PC-9 (cell line): ENCODE measurements around the gene EEPD1.

ENCODE experiments used
- EZH2 ChIP-seq: fragments of 200-600 bp; sonication (generic); IDR thresholded peaks from 2 replicates; pipeline ENCODE4 v1.8.0; 2017; ENCODE audit warnings: antibody characterized with exemption, low read depth
- TF ChIP-seq, protein P1 (sequence below): fragments of 200-600 bp; sonication (generic); conservative IDR thresholded peaks from 2 replicates; pipeline ENCODE4 v1.6.1; 2017; ENCODE audit warnings: mixed run types, antibody characterized with exemption, mild to moderate bottlenecking, moderate library complexity

DNA sequence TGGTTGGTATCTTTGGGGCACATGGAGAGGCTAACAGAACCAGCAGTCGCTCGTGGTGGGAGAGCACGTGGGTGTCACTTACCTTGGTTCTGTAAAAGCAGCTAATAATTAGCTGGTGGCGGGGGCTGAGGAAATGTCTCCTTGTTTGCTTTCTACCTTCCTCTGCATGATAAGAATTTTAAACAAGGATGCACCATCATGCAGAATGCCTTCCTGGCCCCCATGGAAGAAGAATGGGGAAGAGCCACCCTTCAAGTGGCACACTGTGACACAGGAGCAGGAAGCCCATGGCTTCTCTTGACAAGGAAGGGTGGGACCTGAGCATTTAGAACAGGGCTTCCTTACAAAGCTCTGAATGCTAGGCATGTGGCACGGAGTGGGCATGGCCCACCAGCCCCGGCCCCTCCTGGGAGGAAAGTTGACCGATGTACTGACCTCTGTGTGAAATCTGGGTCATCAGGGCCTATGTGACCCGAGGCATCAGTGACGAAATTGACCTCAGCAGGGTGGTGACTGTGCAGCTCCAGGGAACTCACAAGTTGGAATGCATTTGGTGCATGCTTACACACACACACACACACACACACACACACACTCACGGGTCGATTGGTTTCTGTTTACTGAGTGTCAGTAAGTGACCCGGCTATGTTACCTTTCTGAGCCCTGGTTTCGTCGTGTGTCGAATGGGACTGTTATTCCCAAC lies 119.7 kb downstream of the EEPD1 start:
- TF ChIP-seq, protein P1, sequence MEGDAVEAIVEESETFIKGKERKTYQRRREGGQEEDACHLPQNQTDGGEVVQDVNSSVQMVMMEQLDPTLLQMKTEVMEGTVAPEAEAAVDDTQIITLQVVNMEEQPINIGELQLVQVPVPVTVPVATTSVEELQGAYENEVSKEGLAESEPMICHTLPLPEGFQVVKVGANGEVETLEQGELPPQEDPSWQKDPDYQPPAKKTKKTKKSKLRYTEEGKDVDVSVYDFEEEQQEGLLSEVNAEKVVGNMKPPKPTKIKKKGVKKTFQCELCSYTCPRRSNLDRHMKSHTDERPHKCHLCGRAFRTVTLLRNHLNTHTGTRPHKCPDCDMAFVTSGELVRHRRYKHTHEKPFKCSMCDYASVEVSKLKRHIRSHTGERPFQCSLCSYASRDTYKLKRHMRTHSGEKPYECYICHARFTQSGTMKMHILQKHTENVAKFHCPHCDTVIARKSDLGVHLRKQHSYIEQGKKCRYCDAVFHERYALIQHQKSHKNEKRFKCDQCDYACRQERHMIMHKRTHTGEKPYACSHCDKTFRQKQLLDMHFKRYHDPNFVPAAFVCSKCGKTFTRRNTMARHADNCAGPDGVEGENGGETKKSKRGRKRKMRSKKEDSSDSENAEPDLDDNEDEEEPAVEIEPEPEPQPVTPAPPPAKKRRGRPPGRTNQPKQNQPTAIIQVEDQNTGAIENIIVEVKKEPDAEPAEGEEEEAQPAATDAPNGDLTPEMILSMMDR: no peak
- TF ChIP-seq EZH2: no peak
